Fibroblast of skin of abdomen (primary cell): ENCODE data around the gene AKIRIN2. TPM values are rescaled to one million over a fixed set of nuclear protein-coding genes. Genes with fewer than 3 reads are reported as not detected.
A peak's percentile ranks its signal among the peaks of the same experiment; 100 is the strongest.

Source experiments
- DNase-seq: peaks from one replicate; pipeline ENCODE4 v3.0.0-alpha.2; 2013
- polyA plus RNA-seq, 2 experiments: library from polyadenylated mRNA; unstranded; fragments of 120-200 nt; gene quantifications; one replicate each; pipeline ENCODE4 v1.2.1, GENCODE V29; 2013; ENCODE audit not compliant: insufficient read length in 2 of 2

Gene AKIRIN2
- 47.6 TPM for polyA plus RNA-seq (2013, experiment 1 of 2; ENCODE audit: insufficient read length)
- polyA plus RNA-seq (2013, experiment 2 of 2; ENCODE audit: insufficient read length) = 48.4 TPM

GRCh38 chr6:87701676-87702588 lies at the start of gene AKIRIN2:
Gene AKIRIN2 (minus strand): TSS chr6:87702233. CDS start chr6:87701684, 549 bp downstream.
- peak; percentile 99 for DNase-seq

GRCh38 chr6:87747646-87748045 lies 45.6 kb upstream of the AKIRIN2 start:
- DNase-seq = no peak

- no peak for DNase-seq
Observed at GRCh38 chr6:87745966-87746721, 44.1 kb upstream of the AKIRIN2 start.

DNA sequence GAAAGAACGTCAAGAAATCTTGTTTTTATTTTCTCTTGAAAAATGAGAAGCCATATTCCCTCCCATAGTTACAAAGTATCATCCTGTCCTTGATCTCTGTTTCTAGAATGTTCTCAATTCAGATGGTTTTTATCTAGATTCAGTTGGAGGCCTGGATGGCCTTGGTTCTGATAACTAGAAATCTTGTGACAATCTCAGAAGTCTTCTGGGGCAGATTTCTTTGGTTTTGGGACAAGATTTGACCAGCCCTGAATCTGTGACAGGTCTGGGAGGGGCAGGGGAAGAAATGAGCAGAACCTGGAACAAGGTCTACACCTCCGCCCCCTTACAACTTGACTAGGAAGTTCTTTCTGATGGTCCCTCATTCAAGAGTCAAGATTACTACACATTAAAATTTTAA lies 41.4 kb upstream of the AKIRIN2 start:
- DNase-seq = no peak

- no peak for DNase-seq
Observed at GRCh38 chr6:87742106-87742505, 40.1 kb upstream of the AKIRIN2 start.

GRCh38 chr6:87741001-87741650 lies 39.1 kb upstream of the AKIRIN2 start:
- no peak for DNase-seq

GRCh38 chr6:87738744-87739143 lies 36.7 kb upstream of the AKIRIN2 start:
- DNase-seq = no peak

DNA sequence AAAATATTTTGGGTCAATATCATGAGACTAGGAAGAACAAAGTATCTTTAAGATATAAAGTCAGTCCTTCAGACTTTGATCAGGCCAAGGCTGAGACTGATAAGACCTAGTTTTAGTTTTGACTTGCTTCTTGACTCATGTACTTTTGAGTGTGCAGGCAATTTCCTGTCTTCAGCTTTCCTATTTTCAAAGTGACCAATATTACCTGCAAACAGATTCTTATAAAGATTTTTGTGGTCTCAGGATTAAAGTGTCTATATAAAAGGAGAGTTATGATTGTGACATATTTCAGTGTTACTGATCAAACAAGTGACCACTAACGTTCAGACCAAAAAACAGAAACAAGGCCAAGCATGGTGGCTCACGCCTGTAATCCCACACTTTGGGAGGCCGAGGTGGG lies 36.0 kb upstream of the AKIRIN2 start:
- DNase-seq = no peak

DNA sequence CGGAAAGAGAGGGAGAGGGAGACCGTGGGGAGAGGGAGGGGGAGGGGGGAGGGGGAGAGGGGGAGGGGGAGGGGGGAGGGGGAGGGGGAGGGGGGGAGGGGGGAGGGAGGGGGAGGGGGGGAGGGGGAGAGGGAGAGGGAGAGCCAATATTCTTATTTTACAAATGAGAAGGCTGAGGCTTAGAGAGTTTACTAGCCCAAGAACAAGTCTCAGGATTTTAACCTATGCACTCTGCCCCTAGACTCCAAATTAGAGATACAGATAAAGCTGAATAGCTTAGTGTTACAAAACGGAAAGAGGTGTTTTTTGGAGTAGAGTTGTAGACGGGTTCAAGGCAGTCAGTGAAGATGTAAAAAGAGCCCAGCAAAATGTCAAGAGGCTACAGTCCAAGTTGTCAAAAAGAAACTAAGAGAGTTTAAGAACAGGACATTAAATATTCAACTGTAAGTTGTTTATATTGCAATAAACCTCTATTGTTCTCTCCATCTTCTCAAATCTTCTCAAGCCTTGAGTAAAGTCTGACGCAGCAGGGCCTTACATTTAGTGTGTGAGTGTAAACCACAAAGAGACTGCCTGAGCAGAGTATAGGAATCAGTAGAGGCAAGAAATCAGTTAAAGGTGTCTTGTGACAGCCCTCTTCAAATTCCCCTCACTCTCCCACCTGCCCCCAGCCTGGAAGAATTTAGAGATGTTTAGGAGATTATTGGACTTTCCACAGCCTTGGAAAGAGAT lies 34.9 kb upstream of the AKIRIN2 start:
- DNase-seq = no peak

GRCh38 chr6:87731818-87732661 lies 30.0 kb upstream of the AKIRIN2 start:
- peak; percentile 89 for DNase-seq

GRCh38 chr6:87731080-87731479 lies 29.0 kb upstream of the AKIRIN2 start:
- no peak for DNase-seq

DNA sequence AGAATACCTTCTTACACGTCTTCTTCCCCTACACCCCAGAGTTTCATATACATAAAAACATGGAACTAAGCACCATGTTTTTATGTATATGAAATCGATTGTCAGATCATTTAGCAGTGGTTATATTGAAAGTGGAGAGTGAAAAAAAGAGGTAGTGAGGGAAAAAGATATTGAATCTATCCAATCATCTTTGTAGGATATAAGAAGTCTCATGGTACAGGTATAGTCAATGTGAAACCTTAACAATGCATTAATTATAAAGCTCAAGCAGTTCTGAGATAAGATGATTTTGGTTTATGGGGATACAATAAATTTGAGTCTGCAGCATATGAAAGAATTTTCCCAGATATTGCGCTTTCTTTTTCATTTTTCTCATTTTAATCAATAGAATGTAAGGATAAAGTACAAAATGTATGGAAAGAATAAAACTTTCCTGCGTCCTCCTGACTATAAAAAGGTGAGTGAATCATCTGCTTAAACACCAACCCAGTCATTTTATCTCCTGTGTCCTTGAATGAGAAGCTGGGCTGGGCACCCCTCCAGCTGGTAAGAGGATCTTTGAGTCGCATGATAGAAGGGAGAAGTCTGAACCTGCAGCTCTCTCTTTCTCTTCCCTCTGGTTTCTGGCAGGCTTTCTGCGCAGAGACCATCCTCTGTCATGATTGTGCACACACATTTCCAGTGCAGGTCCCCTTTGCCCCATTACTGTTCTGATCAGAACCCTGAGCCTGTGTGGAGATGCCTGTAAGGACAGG lies 28.1 kb upstream of the AKIRIN2 start:
- DNase-seq = no peak

DNA sequence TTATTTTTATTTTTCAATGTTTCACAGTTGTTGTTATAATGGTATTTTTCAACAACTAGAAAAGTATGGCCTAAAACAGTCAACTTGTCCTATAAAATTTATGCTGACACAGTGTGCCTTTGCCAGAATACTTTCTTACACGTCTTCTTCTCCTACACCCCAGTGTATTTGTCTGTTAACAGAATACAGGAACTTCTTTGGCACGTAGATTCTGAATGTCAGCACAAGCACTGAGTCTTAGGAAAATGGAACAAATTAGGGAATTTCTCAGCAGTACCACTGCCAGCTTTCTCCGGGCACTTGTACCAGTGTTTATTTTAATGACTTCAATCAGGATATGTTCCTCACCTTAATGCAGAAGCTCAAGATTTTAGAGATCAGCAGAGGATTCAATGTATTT lies 26.7 kb upstream of the AKIRIN2 start:
- no peak for DNase-seq

- no peak for DNase-seq
Observed at GRCh38 chr6:87724983-87725811, 23.2 kb upstream of the AKIRIN2 start.

- DNase-seq = peak; percentile 94
Observed at GRCh38 chr6:87723170-87724078, 21.4 kb upstream of the AKIRIN2 start.

- no peak for DNase-seq
Observed at GRCh38 chr6:87722540-87723169, 20.6 kb upstream of the AKIRIN2 start.

- DNase-seq = peak; percentile 39
Observed at GRCh38 chr6:87721311-87721710, 19.3 kb upstream of the AKIRIN2 start.
